Measurements from ENCODE around the gene BPIFB3. TPM values are rescaled to one million over a fixed set of nuclear protein-coding genes. Genes with fewer than 3 reads are reported as not detected.

The BPIFB3 gene
- total RNA-seq, 1 experiment from 2014 or later, result not detected

DNA sequence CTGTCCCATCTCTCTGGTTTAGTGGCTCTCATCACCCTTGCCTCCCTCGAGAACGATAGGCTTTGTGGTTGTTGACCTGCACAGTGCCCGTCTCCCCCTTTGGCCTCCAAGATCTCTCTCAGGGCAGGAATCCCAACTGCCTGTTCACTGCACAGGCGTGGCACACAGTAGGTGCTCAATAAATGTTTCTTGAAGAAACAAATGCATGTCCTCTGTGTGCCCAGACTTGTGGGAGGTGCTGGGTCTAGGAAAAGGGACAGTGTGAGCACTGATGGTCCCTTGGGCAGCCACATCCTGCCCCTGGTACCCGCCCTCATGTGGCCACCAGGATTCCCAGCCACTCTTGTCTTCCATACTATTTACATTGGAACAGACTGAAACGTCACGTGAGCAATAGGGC is 24.8 kb upstream of the BPIFB3 start (continued):
- TF ChIP-seq, protein P1, sequence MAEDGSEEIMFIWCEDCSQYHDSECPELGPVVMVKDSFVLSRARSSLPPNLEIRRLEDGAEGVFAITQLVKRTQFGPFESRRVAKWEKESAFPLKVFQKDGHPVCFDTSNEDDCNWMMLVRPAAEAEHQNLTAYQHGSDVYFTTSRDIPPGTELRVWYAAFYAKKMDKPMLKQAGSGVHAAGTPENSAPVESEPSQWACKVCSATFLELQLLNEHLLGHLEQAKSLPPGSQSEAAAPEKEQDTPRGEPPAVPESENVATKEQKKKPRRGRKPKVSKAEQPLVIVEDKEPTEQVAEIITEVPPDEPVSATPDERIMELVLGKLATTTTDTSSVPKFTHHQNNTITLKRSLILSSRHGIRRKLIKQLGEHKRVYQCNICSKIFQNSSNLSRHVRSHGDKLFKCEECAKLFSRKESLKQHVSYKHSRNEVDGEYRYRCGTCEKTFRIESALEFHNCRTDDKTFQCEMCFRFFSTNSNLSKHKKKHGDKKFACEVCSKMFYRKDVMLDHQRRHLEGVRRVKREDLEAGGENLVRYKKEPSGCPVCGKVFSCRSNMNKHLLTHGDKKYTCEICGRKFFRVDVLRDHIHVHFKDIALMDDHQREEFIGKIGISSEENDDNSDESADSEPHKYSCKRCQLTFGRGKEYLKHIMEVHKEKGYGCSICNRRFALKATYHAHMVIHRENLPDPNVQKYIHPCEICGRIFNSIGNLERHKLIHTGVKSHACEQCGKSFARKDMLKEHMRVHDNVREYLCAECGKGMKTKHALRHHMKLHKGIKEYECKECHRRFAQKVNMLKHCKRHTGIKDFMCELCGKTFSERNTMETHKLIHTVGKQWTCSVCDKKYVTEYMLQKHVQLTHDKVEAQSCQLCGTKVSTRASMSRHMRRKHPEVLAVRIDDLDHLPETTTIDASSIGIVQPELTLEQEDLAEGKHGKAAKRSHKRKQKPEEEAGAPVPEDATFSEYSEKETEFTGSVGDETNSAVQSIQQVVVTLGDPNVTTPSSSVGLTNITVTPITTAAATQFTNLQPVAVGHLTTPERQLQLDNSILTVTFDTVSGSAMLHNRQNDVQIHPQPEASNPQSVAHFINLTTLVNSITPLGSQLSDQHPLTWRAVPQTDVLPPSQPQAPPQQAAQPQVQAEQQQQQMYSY (CRISPR knock-in tag; IDR thresholded peaks at IDR 0.05), result no peak
- TF ChIP-seq PRRX2 (CRISPR knock-in tag; IDR thresholded peaks at IDR 0.05) (no peak), NFATC4 (CRISPR knock-in tag; IDR thresholded peaks at IDR 0.05) (no peak), ZNF232 (CRISPR knock-in tag; IDR thresholded peaks at IDR 0.05) (no peak)

DNA sequence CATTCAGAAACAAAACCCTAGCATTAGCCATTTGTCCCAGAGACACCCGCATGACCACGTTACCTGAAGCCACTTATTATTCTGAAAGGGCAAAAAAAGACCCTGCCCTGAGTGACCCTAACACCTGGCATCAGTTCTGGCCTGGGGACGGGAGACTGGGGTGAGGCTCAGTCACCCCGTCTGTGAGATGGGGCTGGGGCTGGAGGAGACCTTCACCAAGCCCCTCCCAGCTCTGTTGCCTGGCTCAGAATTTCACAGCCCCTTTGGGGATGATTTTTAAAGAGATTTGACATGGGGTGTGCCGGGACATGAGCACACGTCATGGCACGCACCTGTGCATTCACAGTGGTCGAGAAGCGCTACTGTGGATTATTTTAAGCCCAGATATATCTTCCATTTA is 23.6 kb upstream of the BPIFB3 start:
- Mint-ChIP-seq H3K4me1 (no peaks in the 10 kb centered on the region), H3K36me3 (no peaks in the 10 kb centered on the region), H3K9me3 (peaks cover 6% of the 10 kb centered on the region; the same call in 1 of the 2 replicates), H3K4me3 (no peak overlapping the region), H3K27ac (no peak overlapping the region), H3K27me3 (ENCODE audit: low read depth) (peaks cover 4% of the 10 kb centered on the region)
- DNase-seq (ENCODE audit: low spot score), result no peak
- POLR2A ChIA-PET, result no interaction called here
- CTCF ChIA-PET, result interaction anchor here (0.6 kb wide), 1 partner anchor 142 kb away, joined by 3 read pairs; no protein-coding TSS in a partner anchor
- TF ChIP-seq IRF2 (CRISPR knock-in tag; IDR thresholded peaks at IDR 0.05; ENCODE audit: borderline replicate concordance, low read depth) (no peak), OVOL2 (CRISPR knock-in tag; IDR thresholded peaks at IDR 0.05; ENCODE audit: borderline replicate concordance) (no peak), CREM (CRISPR knock-in tag; IDR thresholded peaks at IDR 0.05) (no peak), NR2C2 (CRISPR knock-in tag; IDR thresholded peaks at IDR 0.05) (no peak), IRF1 (CRISPR knock-in tag; IDR thresholded peaks at IDR 0.05) (no peak), CREB1 (CRISPR knock-in tag; IDR thresholded peaks at IDR 0.05) (no peak), RORB (CRISPR knock-in tag; IDR thresholded peaks at IDR 0.05) (no peak), ZNF425 (CRISPR knock-in tag; conservative IDR thresholded peaks at IDR 0.05) (no peak), AFF4 (CRISPR knock-in tag; IDR thresholded peaks at IDR 0.05; ENCODE audit: borderline replicate concordance) (no peak), MXD4 (CRISPR knock-in tag; IDR thresholded peaks at IDR 0.05; ENCODE audit: borderline replicate concordance) (no peak), TP53 (CRISPR knock-in tag; IDR thresholded peaks at IDR 0.05) (no peak), SP1 (CRISPR knock-in tag; conservative IDR thresholded peaks at IDR 0.05) (no peak), HMGXB4 (CRISPR knock-in tag; IDR thresholded peaks at IDR 0.05) (no peak), HMGA2 (CRISPR knock-in tag; IDR thresholded peaks at IDR 0.05) (no peak), FOXP1 (CRISPR knock-in tag; IDR thresholded peaks at IDR 0.05; ENCODE audit: borderline replicate concordance) (no peak)
- TF ChIP-seq, protein P2, sequence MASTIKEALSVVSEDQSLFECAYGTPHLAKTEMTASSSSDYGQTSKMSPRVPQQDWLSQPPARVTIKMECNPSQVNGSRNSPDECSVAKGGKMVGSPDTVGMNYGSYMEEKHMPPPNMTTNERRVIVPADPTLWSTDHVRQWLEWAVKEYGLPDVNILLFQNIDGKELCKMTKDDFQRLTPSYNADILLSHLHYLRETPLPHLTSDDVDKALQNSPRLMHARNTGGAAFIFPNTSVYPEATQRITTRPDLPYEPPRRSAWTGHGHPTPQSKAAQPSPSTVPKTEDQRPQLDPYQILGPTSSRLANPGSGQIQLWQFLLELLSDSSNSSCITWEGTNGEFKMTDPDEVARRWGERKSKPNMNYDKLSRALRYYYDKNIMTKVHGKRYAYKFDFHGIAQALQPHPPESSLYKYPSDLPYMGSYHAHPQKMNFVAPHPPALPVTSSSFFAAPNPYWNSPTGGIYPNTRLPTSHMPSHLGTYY (CRISPR knock-in tag; IDR thresholded peaks at IDR 0.05), result no peak
- TF ChIP-seq, protein P3, sequence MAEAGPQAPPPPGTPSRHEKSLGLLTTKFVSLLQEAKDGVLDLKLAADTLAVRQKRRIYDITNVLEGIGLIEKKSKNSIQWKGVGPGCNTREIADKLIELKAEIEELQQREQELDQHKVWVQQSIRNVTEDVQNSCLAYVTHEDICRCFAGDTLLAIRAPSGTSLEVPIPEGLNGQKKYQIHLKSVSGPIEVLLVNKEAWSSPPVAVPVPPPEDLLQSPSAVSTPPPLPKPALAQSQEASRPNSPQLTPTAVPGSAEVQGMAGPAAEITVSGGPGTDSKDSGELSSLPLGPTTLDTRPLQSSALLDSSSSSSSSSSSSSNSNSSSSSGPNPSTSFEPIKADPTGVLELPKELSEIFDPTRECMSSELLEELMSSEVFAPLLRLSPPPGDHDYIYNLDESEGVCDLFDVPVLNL (CRISPR knock-in tag; IDR thresholded peaks at IDR 0.05; ENCODE audit: borderline replicate concordance, low read depth), result no peak
- ATAC-seq, result no peak

Data from WTC11 (cell line).